Peyer's patch (tissue), 4 donors: Measurements from ENCODE around the gene MVP. TPM values are rescaled to one million over a fixed set of nuclear protein-coding genes. Genes with fewer than 3 reads are reported as not detected.

Experiments
- DNase-seq, 3 donors: peaks; one replicate each; pipeline ENCODE4 v3.0.0-alpha.2; 2017 to 2019
- H3K27ac ChIP-seq, 4 donors: fragments of 200-600 bp; sonication (generic); one replicate each; pipeline ENCODE4 v1.5.1; 2016 to 2019
- H3K27me3 ChIP-seq, 2 donors: fragments of 200-600 bp; sonication (generic); one replicate each; pipeline ENCODE4 v1.5.1; 2019
- H3K36me3 ChIP-seq, 3 donors: fragments of 200-600 bp; sonication (generic); one replicate each; pipeline ENCODE4 v1.5.1; 2016 to 2019
- H3K4me1 ChIP-seq, 4 donors: fragments of 200-600 bp; sonication (generic); one replicate each; pipeline ENCODE4 v1.5.1; 2016 to 2019
- H3K4me3 ChIP-seq, 4 donors: fragments of 200-600 bp; sonication (generic); 1 replicate in 3 of 4; 2 replicates in 1 of 4; pipeline ENCODE4 v1.5.1; 2016 to 2019; ENCODE audit warnings: mild to moderate bottlenecking in 1 of 4
- H3K9me3 ChIP-seq, 4 donors: fragments of 200-600 bp; sonication (generic); one replicate each; pipeline ENCODE4 v1.5.1; 2016 to 2019; ENCODE audit warnings: mild to moderate bottlenecking in 1 of 4
- CTCF ChIP-seq, 6 experiments: fragments of 450-650 bp in 4 of 6; fragments of 200-600 bp in 2 of 6; sonication (generic) in 1 of 6; IDR thresholded peaks; one replicate each; pipeline ENCODE4 v1.5.1; 2017 to 2019; ENCODE audit warnings: antibody characterized with exemption in 6 of 6, mild to moderate bottlenecking in 3 of 6, moderate library complexity in 1 of 6
- POLR2A ChIP-seq, 2 donors: fragments of 450-650 bp; IDR thresholded peaks; one replicate each; pipeline ENCODE4 v1.5.1; 2017; ENCODE audit warnings: antibody characterized with exemption in 2 of 2, mild to moderate bottlenecking in 2 of 2, moderate library complexity in 2 of 2
- total RNA-seq, 4 donors: library from RNA; depleted of rRNA; stranded (reverse); fragments of >200 nt; gene quantifications; one replicate each; pipeline ENCODE4 v1.1.0, GENCODE V29; 2016

Gene MVP
- total RNA-seq, 4 donors from 2014 or later = 222 to 709 (median 645) TPM

GRCh38 chr16:29806641-29807425 is 13.4 kb upstream of the MVP start:
- Histone ChIP-seq H3K4me3 (peak overlapping the region; percentile 55 to 79 (median 70)), H3K27ac (peak overlapping the region; percentile 85 to 98 (median 90)), H3K36me3 (peaks cover 0 to 15% (median 0%) of the 10 kb centered on the region in 3 donors), H3K4me1 (peaks cover 4 to 47% (median 29%) of the 10 kb centered on the region in 4 donors), H3K27me3 (no peaks in the 10 kb centered on the region), H3K9me3 (no peaks in the 10 kb centered on the region)
- peak; percentile 63 to 76 (median 73) for DNase-seq
- no peak for TF ChIP-seq CTCF (IDR thresholded peaks at IDR 0.05)

- Histone ChIP-seq H3K9me3 (no peaks in the 10 kb centered on the region), H3K36me3 (peaks cover 0 to 15% (median 0%) of the 10 kb centered on the region in 3 donors), H3K27me3 (no peaks in the 10 kb centered on the region), H3K4me1 (peaks cover 4 to 55% (median 34%) of the 10 kb centered on the region in 4 donors), H3K4me3 (peak overlapping the region; percentile 55 to 79 (median 70)), H3K27ac (peak overlapping the region; percentile 85 to 98 (median 90))
- peak; percentile 35 to 46 for TF ChIP-seq POLR2A (IDR thresholded peaks at IDR 0.05)
- TF ChIP-seq CTCF (IDR thresholded peaks at IDR 0.05) = peak in 5 of 6 experiments; percentile 9 to 76 (median 56)
- DNase-seq = peak; percentile 85 to 94 (median 89)
These were observed 12.6 kb upstream of the MVP start for GRCh38 chr16:29807426-29808218.

DNA sequence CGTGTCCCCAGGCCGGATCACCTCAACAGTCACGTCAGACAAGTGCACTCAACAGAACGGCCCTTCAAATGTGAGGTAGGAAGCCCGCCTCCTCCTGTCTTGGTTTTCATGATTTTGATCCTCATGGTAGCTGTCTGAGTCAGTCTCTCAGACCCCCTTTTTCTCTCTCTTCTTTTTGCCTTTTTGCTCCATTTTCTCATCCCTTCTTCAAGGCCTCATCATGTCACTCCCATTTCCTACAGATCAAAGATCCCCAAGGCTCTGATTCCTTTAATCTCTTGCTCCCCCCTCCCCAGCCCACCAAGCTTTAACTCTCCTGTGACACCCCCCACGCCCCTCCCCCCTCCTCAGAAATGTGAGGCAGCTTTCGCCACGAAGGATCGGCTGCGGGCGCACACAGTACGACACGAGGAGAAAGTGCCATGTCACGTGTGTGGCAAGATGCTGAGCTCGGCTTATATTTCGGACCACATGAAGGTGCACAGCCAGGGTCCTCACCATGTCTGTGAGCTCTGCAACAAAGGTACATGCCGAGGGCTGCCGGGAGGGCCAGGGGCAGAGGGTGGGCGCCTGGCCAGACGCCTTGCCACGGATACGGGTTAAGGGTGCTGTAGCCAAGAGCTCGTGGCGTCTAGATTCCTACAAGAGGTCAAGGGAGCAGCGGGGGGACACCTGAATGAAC is 11.9 kb upstream of the MVP start:
- peak overlapping the region; percentile 85 to 98 (median 90) for H3K27ac ChIP-seq
- H3K36me3 ChIP-seq = peaks cover 0 to 15% (median 0%) of the 10 kb centered on the region in 3 donors
- no peak for DNase-seq
- peaks cover 4 to 62% (median 34%) of the 10 kb centered on the region in 4 donors for H3K4me1 ChIP-seq
- TF ChIP-seq CTCF (IDR thresholded peaks at IDR 0.05) (peak in 1 of 6 experiments; percentile 1), POLR2A (IDR thresholded peaks at IDR 0.05) (no peak)
- no peaks in the 10 kb centered on the region for H3K27me3 ChIP-seq
- peak overlapping the region; percentile 55 to 79 (median 70) for H3K4me3 ChIP-seq
- H3K9me3 ChIP-seq = no peaks in the 10 kb centered on the region

- Histone ChIP-seq H3K36me3 (peaks cover 0 to 15% (median 0%) of the 10 kb centered on the region in 3 donors), H3K4me3 (peak overlapping the region in 2 of 4 donors; percentile 63 to 76), H3K27ac (peak overlapping the region; percentile 85 to 98 (median 90)), H3K9me3 (no peaks in the 10 kb centered on the region), H3K27me3 (no peaks in the 10 kb centered on the region), H3K4me1 (peaks cover 4 to 62% (median 34%) of the 10 kb centered on the region in 4 donors)
- TF ChIP-seq CTCF (IDR thresholded peaks at IDR 0.05) = no peak
- TF ChIP-seq POLR2A (IDR thresholded peaks at IDR 0.05) = no peak
- no peak for DNase-seq
These were observed 11.1 kb upstream of the MVP start for GRCh38 chr16:29809031-29809747.
